Heart right ventricle (tissue), 16 donors: ENCODE results near the gene NUP98. TPM values are rescaled to one million over a fixed set of nuclear protein-coding genes. Genes with fewer than 3 reads are reported as not detected.

Experiments used
- ATAC-seq, 8 donors: fragments of 200-7000 bp; cut with Tn5 transposase; one replicate each; pipeline ENCODE4 v1.9.1; 2020; ENCODE audit warnings: mild to moderate bottlenecking in 8 of 8, moderate library complexity in 8 of 8, moderate number of reproducible peaks in 1 of 8
- DNase-seq, 2 donors: peaks; one replicate each; pipeline ENCODE4 v3.0.0-alpha.2; 2020
- H3K27ac ChIP-seq, 10 donors: fragments of 200-600 bp; sonication (generic) in 2 of 10; one replicate each; pipeline versions ENCODE4 v1.5.0 to v1.8.0; 2020 to 2022; ENCODE audit warnings: mild to moderate bottlenecking in 3 of 10
- H3K27me3 ChIP-seq, 7 donors: fragments of 200-600 bp; one replicate each; pipeline ENCODE4 v1.8.0; 2021 to 2022; ENCODE audit warnings: mild to moderate bottlenecking in 2 of 7
- H3K36me3 ChIP-seq, 9 donors: fragments of 200-600 bp; sonication (generic) in 1 of 9; one replicate each; pipeline versions ENCODE4 v1.5.0 to v1.8.0; 2020 to 2022; ENCODE audit warnings: mild to moderate bottlenecking in 2 of 9
- H3K4me1 ChIP-seq, 9 donors: fragments of 200-600 bp; sonication (generic) in 1 of 9; one replicate each; pipeline versions ENCODE4 v1.5.0 to v1.8.0; 2020 to 2022; ENCODE audit warnings: mild to moderate bottlenecking in 4 of 9
- H3K4me3 ChIP-seq, 10 donors: fragments of 200-600 bp; sonication (generic) in 2 of 10; one replicate each; pipeline versions ENCODE4 v1.5.0 to v1.8.0; 2020 to 2022; ENCODE audit warnings: mild to moderate bottlenecking in 7 of 10, moderate library complexity in 2 of 10
- H3K9me3 ChIP-seq, 11 donors: fragments of 200-600 bp in 10 of 11; sonication (generic) in 2 of 11; one replicate each; pipeline versions ENCODE4 v1.5.0 to v1.8.0; 2013 to 2022; ENCODE audit warnings: mild to moderate bottlenecking in 2 of 11, control low read depth in 1 of 11, moderate library complexity in 1 of 11
- WGBS, 2 donors: extraction: QIAGEN DNeasy Blood & Tissue Kit; methylation state at CpG; one replicate each; pipeline ENCODE4 v1.1.7; 2013; ENCODE audit warnings: inconsistent platforms in 1 of 2; 5-methylcytosine and 5-hydroxymethylcytosine counted together
- intact Hi-C, 10 donors: fragments of 100-400 bp; cut with DNase I; formaldehyde crosslinking; loops; one replicate each; pipeline versions ENCODE4 v1.11.1 to v1.14.2; 2022
- polyA plus RNA-seq, 2 donors: library from polyadenylated mRNA; stranded (reverse); fragments of 200-250 nt; gene quantifications; one replicate each; pipeline ENCODE4 v1.2.3, GENCODE V29; 2013
- total RNA-seq, 10 donors: library from RNA; stranded (reverse); fragmentation: NEBNext Ultra II Directional in 3 of 10; extraction: Animal tissue kit (Norgen Biotek cat#: 25700) in 3 of 10; gene quantifications; one replicate each; pipeline versions ENCODE4 v1.2.1 to v1.2.4, GENCODE V29; 2021 to 2023
- TF ChIP-seq, protein P1 (sequence below), 9 donors: fragments of 200-600 bp; sonication (generic) in 2 of 9; IDR thresholded peaks; one replicate each; pipeline versions ENCODE4 v1.5.0 to v1.8.0; 2021 to 2022; ENCODE audit warnings: antibody characterized with exemption in 9 of 9, mild to moderate bottlenecking in 5 of 9, moderate library complexity in 1 of 9
- donor health status: Arrhythmogenic right ventricular cardiomyopathy.
- donor health status: ischemic (EF 13 %, LVEDD 7.1; RV severe dilation, severe dysfunction).
- donor health status: healthy with polysubstance abuse.
- donor health status: DM: no; HTN: yes; CAD: no.
- donor health status: DM: no; HTN: no; CAD: no.
- donor health status: ischemic (EF 25% LVEDD 6.9; RV normal size, moderate dysfunction).
- donor health status: ischemic (EF 25% LVEDD 5.7; RV mildly dilated, moderate dysfunction).
- donor health status: healthy.
- donor health status: DM: yes; HTN: yes; CAD: no.
- donor health status: Ischemic cardiomyopathy.
- donor health status: ischemic (EF 35%, LVEDD 5.7; RV mildly dilated, moderate dysfunction).
- donor health status: nonischemic (EF 11% LVEDD 7.7; RV severe dilation, severe dysfunction).
- donor health status: DM: yes; HTN: yes; CAD: no.
- donor health status: PGD.
- donor health status: ischemic (EF 29% LVEDD 5.4; RV normal size, mild dysfunction).
- donor health status: nonischemic (EF 23%, LVEDD 6.1; RV moderate dilation, normal function).

The NUP98 gene
- total and polyA plus RNA-seq, 12 donors = 11.1 to 65.5 (median 46.0) TPM

GRCh38 chr11:3683039-3683438 lies 114.3 kb downstream of the NUP98 start:
- peak in 6 of 8 donors; percentile 29 to 80 (median 60) for ATAC-seq
- intact Hi-C loops = no loop called here
- H3K9me3 ChIP-seq = no peaks in the 10 kb centered on the region
- H3K4me3 ChIP-seq = no peak overlapping the region
- 60 to 67% methylated on average over 9 of the region's 9 CpGs for WGBS, 2 donors
- H3K27ac ChIP-seq = peak overlapping the region in 1 of 10 donors; percentile 38
- H3K27me3 ChIP-seq = no peaks in the 10 kb centered on the region
- peaks cover 0 to 17% (median 10%) of the 10 kb centered on the region in 9 donors for H3K4me1 ChIP-seq
- H3K36me3 ChIP-seq = peaks cover 0 to 100% (median 72%) of the 10 kb centered on the region in 9 donors
- peak in 1 of 2 donors; percentile 25 for DNase-seq
- TF ChIP-seq, protein P1, sequence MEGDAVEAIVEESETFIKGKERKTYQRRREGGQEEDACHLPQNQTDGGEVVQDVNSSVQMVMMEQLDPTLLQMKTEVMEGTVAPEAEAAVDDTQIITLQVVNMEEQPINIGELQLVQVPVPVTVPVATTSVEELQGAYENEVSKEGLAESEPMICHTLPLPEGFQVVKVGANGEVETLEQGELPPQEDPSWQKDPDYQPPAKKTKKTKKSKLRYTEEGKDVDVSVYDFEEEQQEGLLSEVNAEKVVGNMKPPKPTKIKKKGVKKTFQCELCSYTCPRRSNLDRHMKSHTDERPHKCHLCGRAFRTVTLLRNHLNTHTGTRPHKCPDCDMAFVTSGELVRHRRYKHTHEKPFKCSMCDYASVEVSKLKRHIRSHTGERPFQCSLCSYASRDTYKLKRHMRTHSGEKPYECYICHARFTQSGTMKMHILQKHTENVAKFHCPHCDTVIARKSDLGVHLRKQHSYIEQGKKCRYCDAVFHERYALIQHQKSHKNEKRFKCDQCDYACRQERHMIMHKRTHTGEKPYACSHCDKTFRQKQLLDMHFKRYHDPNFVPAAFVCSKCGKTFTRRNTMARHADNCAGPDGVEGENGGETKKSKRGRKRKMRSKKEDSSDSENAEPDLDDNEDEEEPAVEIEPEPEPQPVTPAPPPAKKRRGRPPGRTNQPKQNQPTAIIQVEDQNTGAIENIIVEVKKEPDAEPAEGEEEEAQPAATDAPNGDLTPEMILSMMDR (IDR thresholded peaks at IDR 0.05) = no peak

DNA sequence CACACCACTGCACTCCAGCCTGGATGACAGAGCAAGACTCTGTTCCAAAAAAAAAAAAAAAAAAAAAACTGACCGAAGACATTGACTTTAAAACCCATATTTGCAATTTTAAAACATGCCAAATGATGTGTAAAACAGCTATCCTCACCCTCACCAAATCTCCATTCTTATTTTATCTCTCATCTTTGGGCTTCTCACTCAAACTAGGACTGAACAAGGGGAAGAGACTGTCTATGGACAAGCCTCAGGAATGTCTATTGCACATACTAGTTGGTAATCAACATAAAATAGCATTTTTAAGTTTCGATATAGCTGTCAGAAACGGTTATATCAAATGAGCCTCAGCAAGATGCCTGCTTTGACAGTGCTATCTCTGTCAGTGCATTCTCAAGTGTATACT lies 118.3 kb downstream of the NUP98 start:
- Histone ChIP-seq H3K27ac (no peak overlapping the region), H3K4me1 (peaks cover 0 to 7% (median 0%) of the 10 kb centered on the region in 9 donors), H3K36me3 (peaks cover 9 to 100% (median 83%) of the 10 kb centered on the region in 9 donors), H3K9me3 (no peaks in the 10 kb centered on the region), H3K27me3 (no peaks in the 10 kb centered on the region), H3K4me3 (no peak overlapping the region)
- ATAC-seq (no peak), DNase-seq (no peak)
- TF ChIP-seq, protein P1 (IDR thresholded peaks at IDR 0.05) = no peak
- 97 to 98% methylated on average over 3 of the region's 3 CpGs for WGBS, 2 donors
- intact Hi-C loops = no loop called here

DNA sequence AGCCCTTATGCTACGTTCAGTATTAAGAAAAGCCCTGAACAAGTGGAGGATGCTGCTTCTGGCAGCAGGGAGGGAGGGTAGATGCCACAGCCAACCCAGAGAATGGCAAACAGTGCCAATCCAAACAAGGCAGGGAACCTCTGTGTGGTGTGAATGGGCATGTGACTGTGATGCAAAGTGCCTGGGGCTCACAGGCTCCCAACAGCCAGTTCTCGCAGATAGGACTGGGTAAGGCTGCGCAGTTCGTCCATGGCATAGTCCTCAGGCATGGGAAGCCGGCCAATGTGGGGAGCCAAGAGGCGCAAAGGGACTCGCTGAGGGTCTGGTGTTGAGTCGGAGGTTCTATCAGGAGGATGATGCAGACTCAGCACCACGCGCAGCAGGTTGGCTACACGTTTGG lies 121.4 kb downstream of the NUP98 start:
- Histone ChIP-seq H3K9me3 (no peaks in the 10 kb centered on the region), H3K36me3 (peaks cover 0 to 100% (median 76%) of the 10 kb centered on the region in 9 donors), H3K27ac (no peak overlapping the region), H3K27me3 (no peaks in the 10 kb centered on the region), H3K4me1 (no peaks in the 10 kb centered on the region), H3K4me3 (no peak overlapping the region)
- ATAC-seq (no peak), DNase-seq (no peak)
- TF ChIP-seq, protein P1 (IDR thresholded peaks at IDR 0.05) = no peak
- WGBS, 2 donors = 97 to 98% methylated on average over 11 of the region's 11 CpGs
- intact Hi-C loops = no loop called here

GRCh38 chr11:3674189-3674588 lies 123.2 kb downstream of the NUP98 start:
- WGBS, 2 donors = 100% methylated on average over 1 of the region's 1 CpG
- TF ChIP-seq, protein P1 (IDR thresholded peaks at IDR 0.05) = no peak
- peaks cover 0 to 100% (median 58%) of the 10 kb centered on the region in 9 donors for H3K36me3 ChIP-seq

More at GRCh38 chr11:3674189-3674588, 123.2 kb downstream of the NUP98 start:
- no peaks in the 10 kb centered on the region for H3K9me3 ChIP-seq
- H3K27ac ChIP-seq = no peak overlapping the region
- H3K27me3 ChIP-seq = no peaks in the 10 kb centered on the region
- intact Hi-C loops = no loop called here
- peaks cover 0 to 14% (median 3%) of the 10 kb centered on the region in 9 donors for H3K4me1 ChIP-seq
- ATAC-seq (no peak), DNase-seq (no peak)
- no peak overlapping the region for H3K4me3 ChIP-seq
